ENCODE measurements around the gene ERBIN.

DNA sequence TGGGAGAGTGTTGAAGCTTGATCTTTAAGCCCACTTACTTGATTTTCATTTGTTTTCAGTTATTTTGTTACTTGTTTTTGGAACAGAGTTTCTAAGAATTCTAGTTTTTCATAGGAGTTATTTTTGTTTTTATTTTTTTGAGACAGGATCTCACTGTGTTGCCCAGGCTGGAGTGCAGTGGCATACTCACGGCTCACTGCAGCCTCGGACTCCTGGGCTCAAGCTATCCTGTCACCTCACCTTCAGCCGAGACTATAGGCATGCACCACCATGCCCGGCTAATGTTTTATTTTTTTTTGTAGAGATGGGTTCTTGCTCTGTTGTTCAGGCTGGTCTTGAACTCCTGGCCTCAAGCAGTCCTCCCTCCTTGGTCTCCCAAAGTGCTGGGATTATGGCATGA is 6.3 kb downstream of the ERBIN start:
- TF ChIP-seq, protein P1, sequence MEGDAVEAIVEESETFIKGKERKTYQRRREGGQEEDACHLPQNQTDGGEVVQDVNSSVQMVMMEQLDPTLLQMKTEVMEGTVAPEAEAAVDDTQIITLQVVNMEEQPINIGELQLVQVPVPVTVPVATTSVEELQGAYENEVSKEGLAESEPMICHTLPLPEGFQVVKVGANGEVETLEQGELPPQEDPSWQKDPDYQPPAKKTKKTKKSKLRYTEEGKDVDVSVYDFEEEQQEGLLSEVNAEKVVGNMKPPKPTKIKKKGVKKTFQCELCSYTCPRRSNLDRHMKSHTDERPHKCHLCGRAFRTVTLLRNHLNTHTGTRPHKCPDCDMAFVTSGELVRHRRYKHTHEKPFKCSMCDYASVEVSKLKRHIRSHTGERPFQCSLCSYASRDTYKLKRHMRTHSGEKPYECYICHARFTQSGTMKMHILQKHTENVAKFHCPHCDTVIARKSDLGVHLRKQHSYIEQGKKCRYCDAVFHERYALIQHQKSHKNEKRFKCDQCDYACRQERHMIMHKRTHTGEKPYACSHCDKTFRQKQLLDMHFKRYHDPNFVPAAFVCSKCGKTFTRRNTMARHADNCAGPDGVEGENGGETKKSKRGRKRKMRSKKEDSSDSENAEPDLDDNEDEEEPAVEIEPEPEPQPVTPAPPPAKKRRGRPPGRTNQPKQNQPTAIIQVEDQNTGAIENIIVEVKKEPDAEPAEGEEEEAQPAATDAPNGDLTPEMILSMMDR (conservative IDR thresholded peaks at IDR 0.05), result no peak
- TF ChIP-seq ZFX (IDR thresholded peaks at IDR 0.05), result no peak
